Thyroid gland (tissue), 4 donors: Measurements from ENCODE around the gene MSLN. TPM values are rescaled to one million over a fixed set of nuclear protein-coding genes. Genes with fewer than 3 reads are reported as not detected.

ENCODE experiments used
- DNase-seq, 2 donors: peaks; one replicate each; pipeline ENCODE4 v3.0.0-alpha.2; 2019
- H3K27ac ChIP-seq, 3 donors: fragments of 200-600 bp; sonication (generic); 1 replicate in 2 of 3; 2 replicates in 1 of 3; pipeline ENCODE4 v1.5.1; 2016 to 2019; ENCODE audit warnings: mild to moderate bottlenecking in 1 of 3, moderate library complexity in 1 of 3
- H3K27me3 ChIP-seq: fragments of 200-600 bp; sonication (generic); one replicate; pipeline ENCODE4 v1.5.1; 2019
- H3K36me3 ChIP-seq, 2 donors: fragments of 200-600 bp; sonication (generic); one replicate each; pipeline ENCODE4 v1.5.1; 2016 to 2019
- H3K4me1 ChIP-seq, 2 donors: fragments of 200-600 bp; sonication (generic); one replicate each; pipeline ENCODE4 v1.5.1; 2017 to 2019
- H3K4me3 ChIP-seq, 3 donors: fragments of 200-600 bp; sonication (generic); replicated peaks in 1 of 3; 1 replicate in 2 of 3; 2 replicates in 1 of 3; pipeline ENCODE4 v1.5.1; 2016; ENCODE audit warnings: mild to moderate bottlenecking in 1 of 3
- H3K9me3 ChIP-seq: fragments of 200-600 bp; sonication (generic); one replicate; pipeline ENCODE4 v1.5.1; 2017
- CTCF ChIP-seq, 6 experiments: fragments of 200-600 bp in 3 of 6; fragments of 450-650 bp in 3 of 6; sonication (generic) in 3 of 6; IDR thresholded peaks; one replicate each; pipeline ENCODE4 v1.5.1; 2016 to 2019; ENCODE audit warnings: antibody characterized with exemption in 6 of 6, mild to moderate bottlenecking in 2 of 6, inconsistent platforms in 1 of 6, moderate library complexity in 1 of 6
- POLR2A ChIP-seq, 2 donors: fragments of 450-650 bp; IDR thresholded peaks; one replicate each; pipeline ENCODE4 v1.6.1; 2017; ENCODE audit warnings: antibody characterized with exemption in 2 of 2, mild to moderate bottlenecking in 2 of 2, moderate library complexity in 1 of 2
- WGBS, 2 donors: methylation state at CpG; one replicate each; pipeline ENCODE4 v1.1.5; 2017; 5-methylcytosine and 5-hydroxymethylcytosine counted together
- intact Hi-C: fragments of 100-400 bp; cut with DNase I; formaldehyde crosslinking; loops from one replicate; pipeline ENCODE4 v1.15.1; 2023
- total RNA-seq, 4 donors: library from RNA; depleted of rRNA; stranded (reverse); fragments of >200 nt; gene quantifications; one replicate each; pipeline ENCODE4 v1.2.3, GENCODE V29; 2016

The MSLN gene
- total RNA-seq, 4 donors from 2014 or later = not detected

- no peak for TF ChIP-seq POLR2A (IDR thresholded peaks at IDR 0.05)
- no peak for TF ChIP-seq CTCF (IDR thresholded peaks at IDR 0.05)
- H3K36me3 ChIP-seq = no peaks in the 10 kb centered on the region
- H3K9me3 ChIP-seq = no peaks in the 10 kb centered on the region
- DNase-seq = no peak
- H3K4me3 ChIP-seq = no peak overlapping the region
- 86 to 90% methylated on average over 6 of the region's 6 CpGs for WGBS, 2 donors
- H3K27ac ChIP-seq = no peak overlapping the region
- intact Hi-C loops = no loop called here
- no peaks in the 10 kb centered on the region for H3K27me3 ChIP-seq
- peaks cover 0 to 5% of the 10 kb centered on the region in 2 donors for H3K4me1 ChIP-seq
Measured at GRCh38 chr16:778909-779527, 18.5 kb downstream of the MSLN start.

GRCh38 chr16:779561-779960 lies 19.0 kb downstream of the MSLN start:
- 69 to 83% methylated on average over 3 to 7 of the region's 13 CpGs for WGBS, 2 donors
- H3K4me1 ChIP-seq = peaks cover 0 to 5% of the 10 kb centered on the region in 2 donors
- no peak for DNase-seq
- H3K27ac ChIP-seq = no peak overlapping the region
- no peaks in the 10 kb centered on the region for H3K27me3 ChIP-seq
- no peaks in the 10 kb centered on the region for H3K36me3 ChIP-seq
- intact Hi-C loops = no loop called here
- H3K9me3 ChIP-seq = no peaks in the 10 kb centered on the region
- TF ChIP-seq POLR2A (IDR thresholded peaks at IDR 0.05) = no peak
- TF ChIP-seq CTCF (IDR thresholded peaks at IDR 0.05) = no peak
- H3K4me3 ChIP-seq = no peak overlapping the region

DNA sequence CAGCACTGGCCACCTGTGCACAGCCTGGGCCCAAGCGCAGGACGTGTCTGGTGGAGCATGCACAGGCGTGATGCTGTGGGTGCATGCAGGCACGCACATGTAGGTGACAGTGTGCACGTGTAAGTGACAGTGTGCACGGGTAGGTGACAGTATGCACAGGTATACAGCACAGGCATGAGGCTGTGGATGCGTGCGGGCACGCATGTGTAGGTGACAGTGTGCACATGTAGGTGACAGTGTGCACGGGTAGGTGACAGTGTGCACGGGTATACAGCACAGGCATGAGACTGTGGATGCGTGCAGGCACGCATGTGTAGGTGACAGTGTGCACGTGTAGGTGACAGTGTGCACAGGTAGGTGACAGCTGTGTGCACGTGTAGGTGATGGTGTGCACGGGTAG lies 19.8 kb downstream of the MSLN start:
- H3K27me3 ChIP-seq = no peaks in the 10 kb centered on the region

GRCh38 chr16:781346-782010 lies 20.9 kb downstream of the MSLN start:
- no peak overlapping the region for H3K4me3 ChIP-seq
- H3K27ac ChIP-seq = no peak overlapping the region
- H3K9me3 ChIP-seq = no peaks in the 10 kb centered on the region
- H3K4me1 ChIP-seq = peaks cover 0 to 5% of the 10 kb centered on the region in 2 donors
- no peak for DNase-seq
- WGBS, 2 donors = 74 to 76% methylated on average over 3 to 13 of the region's 19 CpGs
- intact Hi-C loops = no loop called here
- TF ChIP-seq POLR2A (IDR thresholded peaks at IDR 0.05) (no peak), CTCF (IDR thresholded peaks at IDR 0.05) (no peak)
- no peaks in the 10 kb centered on the region for H3K27me3 ChIP-seq
- H3K36me3 ChIP-seq = peaks cover 0 to 5% of the 10 kb centered on the region in 2 donors

More for the DNA sequence above, 19.8 kb downstream of the MSLN start:
- Histone ChIP-seq H3K9me3 (no peaks in the 10 kb centered on the region), H3K36me3 (no peaks in the 10 kb centered on the region), H3K4me1 (peaks cover 0 to 5% of the 10 kb centered on the region in 2 donors), H3K27ac (no peak overlapping the region), H3K4me3 (no peak overlapping the region)
- intact Hi-C loops = no loop called here
- 83 to 88% methylated on average over 14 to 16 of the region's 16 CpGs for WGBS, 2 donors
- no peak for DNase-seq
- TF ChIP-seq POLR2A (IDR thresholded peaks at IDR 0.05) = no peak
- TF ChIP-seq CTCF (IDR thresholded peaks at IDR 0.05) = no peak

GRCh38 chr16:782258-782657 lies 21.7 kb downstream of the MSLN start:
- Histone ChIP-seq H3K27me3 (no peaks in the 10 kb centered on the region), H3K27ac (no peak overlapping the region), H3K9me3 (no peaks in the 10 kb centered on the region), H3K36me3 (peaks cover 0 to 6% of the 10 kb centered on the region in 2 donors), H3K4me3 (no peak overlapping the region), H3K4me1 (peaks cover under 1 to 9% of the 10 kb centered on the region in 2 donors)
- TF ChIP-seq CTCF (IDR thresholded peaks at IDR 0.05) = no peak
- DNase-seq = no peak
- intact Hi-C loops = no loop called here
- 62 to 70% methylated on average over 5 of the region's 6 CpGs for WGBS, 2 donors
